Measurements from ENCODE around the gene CORO1C. TPM values are rescaled to one million over a fixed set of nuclear protein-coding genes. Genes with fewer than 3 reads are reported as not detected.
A peak's percentile ranks its signal among the peaks of the same experiment; 100 is the strongest.
"Not testable (repeated sequence)": the region's sequence is repeated elsewhere in the genome, so short reads cannot be mapped to it uniquely, and the experiment has no call there.

CORO1C gene
- total RNA-seq, 1 donor from 2014 or later, result 39.2 TPM

GRCh38 chr12:108620236-108620879 is 111.0 kb downstream of the CORO1C start:
- ATAC-seq (no peak), DNase-seq (ENCODE audit: low spot score) (no peak)

DNA sequence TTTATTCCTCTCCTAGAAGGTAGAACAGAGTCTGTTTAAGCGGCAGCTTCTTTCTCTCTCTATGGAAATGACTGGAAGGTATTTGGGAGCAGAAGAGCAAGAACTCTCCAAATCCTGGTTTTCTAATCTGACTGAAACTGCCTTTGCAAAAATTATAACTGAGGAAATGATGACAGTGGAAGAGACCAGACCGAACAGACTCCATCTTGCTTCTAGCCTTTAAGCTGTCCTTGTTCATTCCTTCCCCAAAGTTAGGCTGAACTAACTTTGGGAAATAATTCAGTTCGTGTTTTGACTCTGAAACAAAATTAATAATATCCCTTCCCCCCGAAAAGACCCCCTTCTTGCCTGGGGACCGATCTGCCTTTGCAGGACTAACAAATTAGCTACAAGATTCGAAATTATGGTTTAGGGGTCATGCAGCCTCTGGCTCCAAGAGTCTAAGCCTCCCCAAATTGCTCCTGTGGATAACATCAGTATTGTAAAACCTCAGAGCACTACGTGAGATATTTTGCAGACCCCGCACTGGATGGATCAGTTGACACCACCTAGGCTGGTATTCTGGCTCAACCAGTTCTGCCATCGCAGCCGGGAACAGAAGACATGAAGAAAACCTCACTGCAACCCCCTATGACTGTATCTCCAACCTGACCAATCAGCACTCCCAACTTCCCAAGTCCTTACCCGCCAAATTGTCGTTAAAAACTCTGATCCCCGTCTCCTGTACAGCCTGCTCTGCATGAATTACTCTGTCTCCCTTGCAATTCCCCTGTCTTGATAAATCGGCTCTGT is 111.8 kb downstream of the CORO1C start:
- DNase-seq (ENCODE audit: low spot score) (no peak), ATAC-seq (no peak)

DNA sequence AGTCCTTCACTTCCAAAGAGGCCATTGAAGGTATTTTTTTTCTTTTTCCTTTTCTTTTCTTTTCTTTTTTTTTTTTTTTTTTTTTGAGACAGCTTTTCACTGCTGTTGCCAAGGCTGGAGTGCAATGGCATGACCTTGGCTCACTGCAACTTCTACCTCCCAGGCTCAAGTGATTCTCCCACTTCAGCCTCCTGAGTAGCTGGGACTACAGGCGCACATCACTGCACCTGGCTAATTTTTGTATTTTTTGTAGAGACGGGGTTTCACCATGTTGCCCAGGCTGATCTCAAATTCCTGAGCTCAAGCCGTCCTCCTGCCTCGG is 112.4 kb downstream of the CORO1C start:
- ATAC-seq, result not testable (repeated sequence)

GRCh38 chr12:108618079-108618952 is 113.0 kb downstream of the CORO1C start:
- DNase-seq (ENCODE audit: low spot score) (peak; percentile 74), ATAC-seq (peak; percentile 96)

More for the DNA sequence above, 112.4 kb downstream of the CORO1C start:
- not testable (repeated sequence) for DNase-seq (ENCODE audit: low spot score)

GRCh38 chr12:108616941-108617858 is 114.1 kb downstream of the CORO1C start:
- DNase-seq (ENCODE audit: low spot score) (no peak), ATAC-seq (peak; percentile 12)

DNA sequence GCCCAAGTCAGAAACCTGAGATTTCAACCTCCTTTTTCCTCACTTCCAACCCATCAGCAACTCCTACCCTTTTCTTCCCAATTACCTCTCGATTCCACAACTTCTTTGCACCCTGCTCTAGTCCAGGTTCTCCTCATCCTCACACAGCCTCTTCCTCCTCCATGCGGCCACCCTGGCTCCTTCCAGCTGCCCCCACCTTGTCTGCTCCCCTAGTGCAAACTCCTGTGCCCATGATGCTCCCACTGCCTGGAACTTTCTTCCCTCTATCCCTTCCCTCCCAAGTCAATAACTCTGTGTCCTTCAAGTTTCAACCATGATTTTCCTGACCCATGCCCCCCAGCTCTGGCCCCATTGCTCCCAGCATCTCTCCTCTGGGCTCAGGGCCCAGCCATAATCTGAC is 115.0 kb downstream of the CORO1C start:
- no peak for DNase-seq (ENCODE audit: low spot score)
- ATAC-seq, result no peak

- DNase-seq (ENCODE audit: low spot score) (no peak), ATAC-seq (no peak)
Observed at GRCh38 chr12:108615918-108616317, 115.4 kb downstream of the CORO1C start.

DNA sequence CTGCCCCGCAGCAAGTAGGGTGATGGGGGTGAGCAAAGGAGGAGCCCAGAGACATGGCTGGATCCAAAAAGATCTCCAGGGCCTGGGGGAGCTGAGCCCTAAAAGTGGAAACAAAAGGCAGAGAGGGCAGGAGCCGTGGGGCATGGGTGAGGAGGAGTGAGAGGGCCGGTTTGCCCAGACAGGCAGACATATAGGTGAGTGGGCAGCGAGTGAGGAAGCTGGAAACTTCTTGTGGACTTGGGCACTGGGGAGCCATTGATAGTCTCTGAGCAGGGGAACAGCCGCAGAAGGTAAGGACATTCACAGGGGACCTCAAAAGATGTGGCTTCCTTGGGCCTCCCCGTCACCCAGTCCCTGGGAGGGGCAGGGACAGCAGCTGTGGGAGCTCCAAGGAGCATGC is 116.7 kb downstream of the CORO1C start:
- DNase-seq (ENCODE audit: low spot score), result no peak
- no peak for ATAC-seq

GRCh38 chr12:108614041-108614440 is 117.3 kb downstream of the CORO1C start:
- DNase-seq (ENCODE audit: low spot score), result no peak
- no peak for ATAC-seq

GRCh38 chr12:108613548-108613947 is 117.8 kb downstream of the CORO1C start:
- ATAC-seq, result no peak

DNA sequence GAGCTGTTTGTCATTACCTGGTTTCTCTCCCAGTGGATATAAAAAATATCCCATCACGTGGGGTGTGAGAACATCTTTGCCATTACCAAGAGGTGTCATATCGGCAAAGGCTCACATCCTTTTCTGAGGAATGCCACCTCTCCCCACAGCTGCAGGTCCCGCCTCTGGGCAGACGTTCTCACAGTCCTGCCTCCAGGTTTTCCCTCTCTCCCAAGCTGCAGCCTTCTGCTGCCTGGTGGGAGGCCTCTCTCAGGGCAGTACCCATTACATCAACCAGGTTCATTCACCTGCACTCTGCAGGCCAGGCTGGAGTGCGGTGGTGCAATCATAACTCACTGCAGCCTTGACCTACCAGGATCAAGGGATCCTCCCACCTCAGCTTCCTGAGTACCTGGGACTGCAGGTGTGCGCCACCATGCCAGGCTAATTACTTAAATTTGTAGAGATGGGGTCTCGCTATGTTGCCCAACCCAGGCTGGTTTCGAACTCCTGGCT is 118.5 kb downstream of the CORO1C start:
- no peak for DNase-seq (ENCODE audit: low spot score)
- ATAC-seq, result no peak

More at GRCh38 chr12:108613548-108613947, 117.8 kb downstream of the CORO1C start:
- no peak for DNase-seq (ENCODE audit: low spot score)

DNA sequence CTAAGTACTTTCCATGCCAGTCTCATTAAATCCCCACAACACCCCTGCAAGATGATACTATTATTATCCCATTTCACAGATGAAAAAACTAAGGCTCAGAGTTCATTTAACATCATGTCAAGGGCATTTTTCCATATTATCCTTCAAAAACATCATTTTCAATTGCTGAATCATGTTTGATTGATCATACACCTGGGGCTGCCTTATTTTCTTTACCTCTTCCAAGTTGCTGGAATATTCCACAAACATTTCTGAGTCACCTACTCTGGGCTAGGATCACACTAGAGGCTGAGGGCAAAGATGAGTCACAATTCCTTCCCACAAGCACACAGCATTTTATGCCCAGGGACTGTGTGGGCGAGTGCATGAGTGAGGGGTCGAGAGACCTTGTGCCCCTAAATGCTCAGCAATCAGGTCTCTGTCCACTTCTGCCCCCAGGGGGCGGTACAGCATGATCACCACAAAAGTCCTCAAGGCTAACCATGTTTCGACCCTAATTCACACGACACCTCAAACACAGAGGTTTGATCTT is 119.4 kb downstream of the CORO1C start:
- ATAC-seq (no peak), DNase-seq (ENCODE audit: low spot score) (no peak)

DNA sequence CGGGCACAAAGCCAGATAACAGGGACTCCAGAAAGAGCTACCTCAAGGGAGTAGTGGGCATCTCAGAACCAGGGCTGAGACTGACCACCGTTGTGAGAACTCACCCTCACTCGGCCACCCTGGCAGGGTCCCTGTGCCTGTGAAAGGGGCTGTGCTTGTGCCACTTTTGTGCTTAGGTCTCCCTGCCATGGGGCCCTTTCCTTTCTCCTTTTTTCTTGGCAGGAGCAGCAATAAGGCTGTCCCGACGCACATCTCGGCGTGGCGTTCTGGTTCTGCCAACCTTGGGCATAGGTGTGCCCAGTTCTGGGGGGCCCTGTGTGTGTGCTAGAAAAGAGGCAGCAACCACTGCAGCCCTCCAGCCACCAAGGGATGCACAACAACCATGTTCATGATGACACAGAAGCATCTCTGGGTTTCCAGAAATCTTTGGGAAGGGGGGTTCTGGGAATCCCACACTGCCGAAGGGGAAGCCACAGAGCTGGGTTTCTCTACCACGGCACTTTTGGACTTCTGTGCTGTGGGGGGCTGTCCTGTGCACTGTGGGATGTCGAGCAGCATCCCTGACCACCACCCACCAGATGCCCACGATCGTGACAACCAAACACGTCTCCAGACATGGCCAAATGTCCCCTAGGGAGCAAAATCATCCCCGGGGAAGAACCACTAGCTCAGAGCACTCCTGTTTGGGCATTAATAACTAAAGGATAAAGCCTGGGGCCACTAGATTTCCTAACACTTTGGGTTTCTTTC is 120.3 kb downstream of the CORO1C start:
- ATAC-seq (no peak), DNase-seq (ENCODE audit: low spot score) (no peak)

- DNase-seq (ENCODE audit: low spot score), result no peak
- ATAC-seq, result no peak
Observed at GRCh38 chr12:108610336-108610815, 120.9 kb downstream of the CORO1C start.

GRCh38 chr12:108609537-108610335 is 121.6 kb downstream of the CORO1C start:
- DNase-seq (ENCODE audit: low spot score), result no peak
- no peak for ATAC-seq

DNA sequence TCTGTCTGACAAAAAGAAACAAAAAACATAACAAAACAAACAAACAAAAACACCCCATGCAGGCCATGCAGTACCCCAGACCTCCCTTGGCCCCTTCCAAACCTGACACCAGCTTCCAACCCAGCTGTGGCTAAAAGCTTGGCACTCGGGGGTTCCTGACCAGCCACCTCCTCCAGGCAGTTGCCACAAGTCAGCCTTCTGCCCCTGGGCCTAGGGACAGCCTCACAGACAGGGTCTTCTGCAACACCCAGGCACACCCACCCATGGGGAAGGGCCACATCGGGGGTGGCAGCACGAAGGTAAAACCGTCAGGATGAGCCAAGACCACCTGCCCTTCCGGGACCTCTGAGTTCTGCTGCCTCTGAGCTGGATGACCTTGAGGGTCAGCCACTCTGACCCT is 122.7 kb downstream of the CORO1C start:
- DNase-seq (ENCODE audit: low spot score) (no peak), ATAC-seq (no peak)

- ATAC-seq (no peak), DNase-seq (ENCODE audit: low spot score) (no peak)
Observed at GRCh38 chr12:108607981-108608600, 123.2 kb downstream of the CORO1C start.

- no peak for DNase-seq (ENCODE audit: low spot score)
Observed at GRCh38 chr12:108606492-108606891, 124.8 kb downstream of the CORO1C start.

More at GRCh38 chr12:108606492-108606891, 124.8 kb downstream of the CORO1C start:
- no peak for ATAC-seq

Measured in left lobe of liver (tissue), 2 donors.